Right atrium auricular region (tissue), 2 donors: ENCODE data around the gene ITIH1. TPM values are rescaled to one million over a fixed set of nuclear protein-coding genes. Genes with fewer than 3 reads are reported as not detected.

Experiments
- DNase-seq: peaks from one replicate; pipeline ENCODE4 v3.0.0-alpha.2; 2019; ENCODE audit warnings: low spot score
- H3K27ac ChIP-seq, 2 donors: fragments of 200-600 bp; sonication (generic); 1 replicate in 1 of 2; 2 replicates in 1 of 2; pipeline ENCODE4 v1.5.1; 2016 to 2019
- H3K27me3 ChIP-seq, 2 donors: fragments of 200-600 bp; sonication (generic); one replicate each; pipeline versions ENCODE4 v1.5.1 to v1.6.0; 2017 to 2019
- H3K36me3 ChIP-seq: fragments of 200-600 bp; sonication (generic); one replicate; pipeline ENCODE4 v1.5.1; 2016
- H3K4me1 ChIP-seq, 2 donors: fragments of 200-600 bp; sonication (generic); one replicate each; pipeline versions ENCODE4 v1.5.1 to v1.6.0; 2017 to 2019
- H3K4me3 ChIP-seq, 2 donors: fragments of 200-600 bp; sonication (generic); 1 replicate in 1 of 2; 2 replicates in 1 of 2; pipeline ENCODE4 v1.5.1; 2017 to 2019; ENCODE audit warnings: mild to moderate bottlenecking in 1 of 2, moderate library complexity in 1 of 2
- H3K9me3 ChIP-seq, 2 donors: fragments of 200-600 bp; sonication (generic); one replicate each; pipeline ENCODE4 v1.5.1; 2019
- total RNA-seq, 2 donors: library from RNA; depleted of rRNA; stranded (reverse); fragments of >200 nt; gene quantifications; one replicate each; pipeline ENCODE4 v1.1.0, GENCODE V29; 2016
- TF ChIP-seq, protein P1 (sequence below), 2 donors: fragments of 200-600 bp; sonication (generic); IDR thresholded peaks; one replicate each; pipeline ENCODE4 v1.5.1; 2019; ENCODE audit warnings: antibody characterized with exemption in 2 of 2

ITIH1 gene
- total RNA-seq, 2 donors from 2014 or later, result not detected

DNA sequence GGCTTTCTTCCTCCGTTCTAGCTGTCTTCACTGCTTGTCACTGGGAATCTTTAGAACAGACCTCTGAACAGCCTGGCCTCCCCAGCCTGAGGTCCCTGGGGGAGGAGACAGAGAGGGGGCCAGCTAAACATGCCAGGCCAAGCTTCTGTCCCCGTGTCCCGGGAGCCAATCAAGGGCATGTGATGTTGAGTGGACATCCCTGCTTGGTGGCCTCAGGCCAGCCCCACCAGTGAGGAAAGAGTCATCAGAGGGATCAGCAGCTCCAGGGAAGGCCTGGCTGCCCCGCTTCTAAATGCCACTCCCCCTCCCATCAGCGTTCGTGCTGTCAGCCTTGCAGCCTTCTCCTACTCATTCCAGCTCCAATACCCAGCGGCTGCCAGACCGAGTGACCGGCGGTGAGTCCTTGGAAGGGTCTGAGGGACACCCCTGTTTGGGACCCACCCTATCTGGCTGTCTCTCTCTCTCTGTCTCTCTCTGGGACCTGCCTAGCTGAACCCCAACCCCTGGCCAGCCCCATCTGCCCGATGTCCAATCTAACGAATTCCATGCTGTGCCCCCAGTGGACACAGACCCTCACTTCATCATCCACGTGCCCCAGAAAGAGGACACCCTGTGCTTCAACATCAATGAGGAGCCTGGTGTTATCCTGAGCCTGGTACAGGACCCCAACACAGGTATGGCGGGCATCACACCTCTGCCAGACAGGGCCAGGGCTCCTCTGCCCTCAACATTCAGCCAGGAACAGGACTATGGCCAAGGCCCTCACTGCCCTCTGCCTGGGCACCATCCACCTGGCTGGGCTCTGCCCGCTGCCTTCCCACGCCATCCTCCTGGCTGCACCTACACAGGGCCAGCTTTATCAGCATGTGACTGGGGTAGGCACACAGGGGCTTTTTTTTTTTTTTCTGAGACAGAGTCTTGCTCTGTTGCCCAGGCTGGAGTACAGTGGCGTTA is 10.6 kb downstream of the ITIH1 start:
- Histone ChIP-seq H3K9me3 (no peaks in the 10 kb centered on the region), H3K36me3 (no peaks in the 10 kb centered on the region), H3K27me3 (no peaks in the 10 kb centered on the region), H3K4me3 (no peak overlapping the region), H3K4me1 (no peaks in the 10 kb centered on the region), H3K27ac (no peak overlapping the region)
- TF ChIP-seq, protein P1, sequence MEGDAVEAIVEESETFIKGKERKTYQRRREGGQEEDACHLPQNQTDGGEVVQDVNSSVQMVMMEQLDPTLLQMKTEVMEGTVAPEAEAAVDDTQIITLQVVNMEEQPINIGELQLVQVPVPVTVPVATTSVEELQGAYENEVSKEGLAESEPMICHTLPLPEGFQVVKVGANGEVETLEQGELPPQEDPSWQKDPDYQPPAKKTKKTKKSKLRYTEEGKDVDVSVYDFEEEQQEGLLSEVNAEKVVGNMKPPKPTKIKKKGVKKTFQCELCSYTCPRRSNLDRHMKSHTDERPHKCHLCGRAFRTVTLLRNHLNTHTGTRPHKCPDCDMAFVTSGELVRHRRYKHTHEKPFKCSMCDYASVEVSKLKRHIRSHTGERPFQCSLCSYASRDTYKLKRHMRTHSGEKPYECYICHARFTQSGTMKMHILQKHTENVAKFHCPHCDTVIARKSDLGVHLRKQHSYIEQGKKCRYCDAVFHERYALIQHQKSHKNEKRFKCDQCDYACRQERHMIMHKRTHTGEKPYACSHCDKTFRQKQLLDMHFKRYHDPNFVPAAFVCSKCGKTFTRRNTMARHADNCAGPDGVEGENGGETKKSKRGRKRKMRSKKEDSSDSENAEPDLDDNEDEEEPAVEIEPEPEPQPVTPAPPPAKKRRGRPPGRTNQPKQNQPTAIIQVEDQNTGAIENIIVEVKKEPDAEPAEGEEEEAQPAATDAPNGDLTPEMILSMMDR (IDR thresholded peaks at IDR 0.05), result no peak
- DNase-seq, result no peak

- H3K27ac ChIP-seq, result no peak overlapping the region
- no peak for DNase-seq
- H3K27me3 ChIP-seq, result no peaks in the 10 kb centered on the region
- H3K9me3 ChIP-seq, result no peaks in the 10 kb centered on the region
- H3K36me3 ChIP-seq, result no peaks in the 10 kb centered on the region
- no peaks in the 10 kb centered on the region for H3K4me1 ChIP-seq
- TF ChIP-seq, protein P1 (IDR thresholded peaks at IDR 0.05), result no peak
- no peak overlapping the region for H3K4me3 ChIP-seq
These were observed 11.7 kb downstream of the ITIH1 start for GRCh38 chr3:52788890-52789745.

GRCh38 chr3:52789746-52790040 is 12.3 kb downstream of the ITIH1 start:
- Histone ChIP-seq H3K27ac (no peak overlapping the region), H3K4me1 (no peaks in the 10 kb centered on the region), H3K4me3 (no peak overlapping the region), H3K9me3 (no peaks in the 10 kb centered on the region), H3K36me3 (no peaks in the 10 kb centered on the region), H3K27me3 (no peaks in the 10 kb centered on the region)
- TF ChIP-seq, protein P1 (IDR thresholded peaks at IDR 0.05), result no peak
- DNase-seq, result no peak

DNA sequence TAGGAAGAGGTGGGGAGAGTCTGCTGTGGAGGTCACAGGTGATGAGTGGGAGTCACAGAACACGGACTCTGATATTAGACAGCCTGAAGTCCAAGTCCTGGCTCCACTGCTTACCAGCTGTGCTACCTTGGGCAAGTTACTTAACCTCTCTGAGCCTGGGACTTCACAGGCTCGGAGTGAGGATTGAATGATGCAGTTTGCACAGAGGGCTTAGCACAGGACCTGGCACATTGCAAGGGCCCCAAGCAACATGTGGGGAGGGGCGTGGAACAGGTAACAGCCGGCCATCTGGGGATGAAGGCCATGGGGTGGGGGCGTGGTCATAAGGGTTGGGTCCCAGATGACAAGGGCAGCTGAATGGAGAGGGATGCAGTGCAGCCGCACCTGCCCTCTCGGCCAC is 12.9 kb downstream of the ITIH1 start:
- Histone ChIP-seq H3K36me3 (no peaks in the 10 kb centered on the region), H3K4me1 (no peaks in the 10 kb centered on the region), H3K27me3 (no peaks in the 10 kb centered on the region), H3K4me3 (no peak overlapping the region), H3K9me3 (no peaks in the 10 kb centered on the region), H3K27ac (no peak overlapping the region)
- TF ChIP-seq, protein P1 (IDR thresholded peaks at IDR 0.05), result no peak
- no peak for DNase-seq

DNA sequence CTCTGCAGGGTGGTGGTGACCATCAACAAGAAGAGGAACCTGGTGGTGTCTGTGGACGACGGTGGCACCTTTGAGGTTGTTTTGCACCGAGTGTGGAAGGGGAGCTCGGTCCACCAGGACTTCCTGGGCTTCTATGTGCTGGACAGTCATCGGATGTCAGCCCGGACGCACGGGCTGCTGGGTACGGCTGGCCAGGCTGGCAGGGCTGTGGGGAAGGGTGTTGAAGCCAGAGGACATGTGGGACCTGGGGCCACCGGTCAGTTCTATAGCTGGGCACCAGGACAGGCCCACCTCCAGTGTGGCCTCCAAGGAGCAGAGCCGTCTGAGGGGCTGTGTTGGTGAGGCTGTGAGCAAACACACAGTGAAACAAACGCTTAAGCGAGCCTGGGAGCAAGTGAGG is 13.3 kb downstream of the ITIH1 start:
- TF ChIP-seq, protein P1 (IDR thresholded peaks at IDR 0.05), result no peak
- Histone ChIP-seq H3K4me3 (no peak overlapping the region), H3K36me3 (no peaks in the 10 kb centered on the region), H3K9me3 (no peaks in the 10 kb centered on the region), H3K27ac (no peak overlapping the region), H3K4me1 (no peaks in the 10 kb centered on the region), H3K27me3 (no peaks in the 10 kb centered on the region)
- no peak for DNase-seq
